ENCODE results near the gene TGFB2. TPM values are rescaled to one million over a fixed set of nuclear protein-coding genes. Genes with fewer than 3 reads are reported as not detected.

The TGFB2 gene
- total RNA-seq, 1 experiment from 2014 or later: not detected

- H2BK20ac ChIP-seq (ENCODE audit: low read depth, low read length, poor library complexity, severe bottlenecking): no peak overlapping the region
- H3K4me3 Mint-ChIP-seq: no peak overlapping the region
- peaks cover 0 to 1% (median 0%) of the 10 kb centered on the region in 3 experiments; a peak in 1 of 7 replicates for H3K36me3 Mint-ChIP-seq (ENCODE audit: insufficient read depth in 1 of 3, low read depth in 3 of 3)
- no peak overlapping the region for H3K27ac ChIP-seq (ENCODE audit: insufficient read length, low read depth, low read length)
- no peak overlapping the region for H4K5ac ChIP-seq (ENCODE audit: insufficient read length, low read depth, low read length)
- H3K23me2 ChIP-seq (ENCODE audit: insufficient read length, low read depth, low read length, poor library complexity, severe bottlenecking): peaks cover 20% of the 10 kb centered on the region
- no peak overlapping the region for H2BK5ac ChIP-seq (ENCODE audit: insufficient read length, low read length)
- H4K20me1 ChIP-seq (ENCODE audit: control insufficient read depth, insufficient read depth, insufficient read length): no peaks in the 10 kb centered on the region
- H3K4me2 ChIP-seq (ENCODE audit: insufficient read depth, insufficient read length, low read length): no peak overlapping the region
- no peaks in the 10 kb centered on the region; the same call in 1 of the 2 replicates for H3K27me3 ChIP-seq (ENCODE audit: insufficient read depth, low read length)
- H3K4me1 Mint-ChIP-seq: peaks cover 25 to 31% of the 10 kb centered on the region in 2 experiments
- H3K27me3 Mint-ChIP-seq (ENCODE audit: low read depth): no peaks in the 10 kb centered on the region; the same call in 1 of the 2 replicates
- H4K8ac ChIP-seq (replicated peaks; ENCODE audit: insufficient read length, low read depth, low read length): no peak overlapping the region
- no peak overlapping the region for H3K14ac ChIP-seq (ENCODE audit: insufficient read depth, low read length)
- no peak overlapping the region for H2AK5ac ChIP-seq (ENCODE audit: insufficient read length, low read length)
- no peak overlapping the region for H2BK12ac ChIP-seq (ENCODE audit: insufficient read length, low read depth, low read length)
- DNase-seq: no peak
- H3K4me1 ChIP-seq (ENCODE audit: insufficient read depth, low read length): no peaks in the 10 kb centered on the region
- no peak overlapping the region for H3K23ac ChIP-seq (ENCODE audit: insufficient read length, low read depth, low read length)
- no peaks in the 10 kb centered on the region for H3K79me1 ChIP-seq (ENCODE audit: insufficient read depth, low read depth, low read length, poor library complexity, severe bottlenecking)
- H2BK120ac ChIP-seq (ENCODE audit: low read depth, low read length, poor library complexity, severe bottlenecking): no peak overlapping the region
- H2AFZ ChIP-seq (ENCODE audit: low read length): no peak overlapping the region
- H3K79me2 ChIP-seq (ENCODE audit: insufficient read depth, low read length): no peaks in the 10 kb centered on the region
- H3K4ac ChIP-seq (ENCODE audit: low read depth, low read length): no peak overlapping the region
- no peak overlapping the region for H3K27ac Mint-ChIP-seq
- no peaks in the 10 kb centered on the region for H3K9me3 Mint-ChIP-seq
- H3T11ph ChIP-seq (ENCODE audit: low read length): no peak overlapping the region
- no peak overlapping the region for H3K18ac ChIP-seq (ENCODE audit: insufficient read length, low read depth, low read length)
- no peak overlapping the region for H3K56ac ChIP-seq (ENCODE audit: insufficient read length, low read depth, low read length)
- H3K9ac ChIP-seq (ENCODE audit: extremely low read depth, insufficient read length, low read length): no peak overlapping the region
- no peak overlapping the region for H2BK15ac ChIP-seq (ENCODE audit: low read depth, low read length)
- no peak for TF ChIP-seq CTCF (conservative IDR thresholded peaks at IDR 0.05)
- H4K91ac ChIP-seq (ENCODE audit: insufficient read length, low read depth, low read length): no peak overlapping the region
- H3K9me3 ChIP-seq (ENCODE audit: control insufficient read depth, low read depth, low read length): no peaks in the 10 kb centered on the region
- WGBS (ENCODE audit: extremely low coverage, insufficient read length, low lambda C conversion rate): no CpG with 5 or more reads among the region's 3 CpGs
Measured at GRCh38 chr1:218348628-218349071, 3.5 kb downstream of the TGFB2 start.
